ENCODE measurements around the gene ADCY4.

The ADCY4 gene

DNA sequence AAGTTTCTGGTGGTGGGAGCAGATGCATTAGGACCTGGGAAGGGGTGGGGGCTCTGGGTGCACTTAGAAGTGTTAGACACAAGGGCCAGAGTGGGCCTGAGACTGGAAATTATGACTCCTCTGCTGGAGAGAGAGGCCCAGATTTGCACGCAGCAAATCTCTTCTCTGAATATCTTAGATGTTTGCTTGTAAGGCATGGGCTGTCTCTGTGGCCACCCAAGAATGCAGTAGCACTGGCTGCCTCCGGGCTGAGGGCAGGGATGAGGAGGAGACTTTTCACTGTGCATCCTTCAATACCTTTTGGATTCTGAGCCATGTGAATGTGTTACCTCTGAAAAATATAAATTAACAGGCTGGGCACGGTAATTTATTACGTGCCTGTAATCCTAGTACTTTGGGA is 49.5 kb downstream of the ADCY4 start:
- POLR2A ChIA-PET: interaction anchor here (1.0 kb wide), 1 partner anchor 14 kb away, joined by 6 read pairs; the partner anchor contains the start of gene RABGGTA
- TF ChIP-seq, protein P1, sequence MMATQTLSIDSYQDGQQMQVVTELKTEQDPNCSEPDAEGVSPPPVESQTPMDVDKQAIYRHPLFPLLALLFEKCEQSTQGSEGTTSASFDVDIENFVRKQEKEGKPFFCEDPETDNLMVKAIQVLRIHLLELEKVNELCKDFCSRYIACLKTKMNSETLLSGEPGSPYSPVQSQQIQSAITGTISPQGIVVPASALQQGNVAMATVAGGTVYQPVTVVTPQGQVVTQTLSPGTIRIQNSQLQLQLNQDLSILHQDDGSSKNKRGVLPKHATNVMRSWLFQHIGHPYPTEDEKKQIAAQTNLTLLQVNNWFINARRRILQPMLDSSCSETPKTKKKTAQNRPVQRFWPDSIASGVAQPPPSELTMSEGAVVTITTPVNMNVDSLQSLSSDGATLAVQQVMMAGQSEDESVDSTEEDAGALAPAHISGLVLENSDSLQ (IDR thresholded peaks at IDR 0.05): no peak
- TF ChIP-seq NFRKB (IDR thresholded peaks at IDR 0.05): no peak
- TF ChIP-seq ELF4 (IDR thresholded peaks at IDR 0.05): no peak
- no peak for TF ChIP-seq HDGF (IDR thresholded peaks at IDR 0.05; ENCODE audit: borderline replicate concordance)
- TF ChIP-seq FOXK2 (IDR thresholded peaks at IDR 0.05): no peak
- no peak for TF ChIP-seq LEF1 (IDR thresholded peaks at IDR 0.05; ENCODE audit: borderline replicate concordance)
- no peak for TF ChIP-seq ZNF384 (IDR thresholded peaks at IDR 0.05)
- TF ChIP-seq FOXM1 (IDR thresholded peaks at IDR 0.05; ENCODE audit: borderline replicate concordance): no peak
- no peak for TF ChIP-seq SP1 (IDR thresholded peaks at IDR 0.05)
- TF ChIP-seq SUZ12 (IDR thresholded peaks at IDR 0.05): no peak
- no peak for TF ChIP-seq TARDBP (IDR thresholded peaks at IDR 0.05)
- no peak for TF ChIP-seq L3MBTL2 (conservative IDR thresholded peaks at IDR 0.05)
- no peak for TF ChIP-seq BHLHE40 (IDR thresholded peaks at IDR 0.05; ENCODE audit: borderline replicate concordance)
- TF ChIP-seq ARNT (IDR thresholded peaks at IDR 0.05): no peak
- no peak for TF ChIP-seq CTBP1 (IDR thresholded peaks at IDR 0.05; ENCODE audit: borderline replicate concordance)
- no peak for TF ChIP-seq FOXA1 (IDR thresholded peaks at IDR 0.05)
- CTCF ChIA-PET: interaction anchor here (0.6 to 1.8 kb wide), 2 partner anchors 12 to 124 kb away, joined by 3 to 4 read pairs; partner anchors contain the start of gene IRF9
- no peak for DNase-seq (ENCODE audit: extremely low spot score)

DNA sequence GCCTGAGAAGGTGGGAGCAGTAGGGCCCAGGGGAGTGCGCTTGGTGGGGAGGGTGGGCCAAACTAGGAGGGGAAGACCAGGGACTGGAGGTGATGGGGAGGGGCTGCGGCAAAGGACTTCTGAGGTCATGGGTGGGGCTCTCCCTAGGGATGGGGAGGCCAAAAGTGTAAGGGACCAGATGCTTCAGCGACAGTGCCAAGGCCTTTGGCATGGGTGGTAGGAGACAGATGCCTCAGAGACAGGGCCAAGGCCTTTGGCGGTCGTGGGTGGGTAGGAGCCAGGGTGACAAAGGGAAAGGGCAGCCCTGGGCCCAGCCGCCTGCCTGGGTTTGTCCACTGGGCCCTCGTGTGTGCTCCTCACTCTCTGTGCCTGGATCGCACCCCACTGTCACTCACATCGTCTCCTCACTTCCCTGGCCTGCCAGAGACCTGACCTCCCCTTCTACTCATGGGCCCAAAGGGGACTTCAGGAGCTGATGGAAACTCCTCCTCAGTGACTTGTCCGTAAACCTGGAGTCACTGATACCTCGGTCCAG is 50.3 kb downstream of the ADCY4 start:
- no peak for DNase-seq (ENCODE audit: extremely low spot score)
- CTCF ChIA-PET: interaction anchor here (1.1 to 1.8 kb wide), 2 partner anchors 13 to 147 kb away, joined by 3 to 4 read pairs; no protein-coding TSS in a partner anchor
- TF ChIP-seq HDGF (IDR thresholded peaks at IDR 0.05; ENCODE audit: borderline replicate concordance): no peak
- no peak for TF ChIP-seq FOXA1 (IDR thresholded peaks at IDR 0.05)
- no peak for TF ChIP-seq LEF1 (IDR thresholded peaks at IDR 0.05; ENCODE audit: borderline replicate concordance)
- TF ChIP-seq FOXK2 (IDR thresholded peaks at IDR 0.05): no peak
- no peak for TF ChIP-seq SP1 (IDR thresholded peaks at IDR 0.05)
- no peak for TF ChIP-seq ELF4 (IDR thresholded peaks at IDR 0.05)
- TF ChIP-seq SUZ12 (IDR thresholded peaks at IDR 0.05): no peak
- no peak for TF ChIP-seq ZNF384 (IDR thresholded peaks at IDR 0.05)
- TF ChIP-seq BHLHE40 (IDR thresholded peaks at IDR 0.05; ENCODE audit: borderline replicate concordance): no peak
- POLR2A ChIA-PET: interaction anchor here (1.0 to 5.3 kb wide), 2 partner anchors 13 kb away, joined by 6 to 39 read pairs; partner anchors contain the start of gene RABGGTA

DNA sequence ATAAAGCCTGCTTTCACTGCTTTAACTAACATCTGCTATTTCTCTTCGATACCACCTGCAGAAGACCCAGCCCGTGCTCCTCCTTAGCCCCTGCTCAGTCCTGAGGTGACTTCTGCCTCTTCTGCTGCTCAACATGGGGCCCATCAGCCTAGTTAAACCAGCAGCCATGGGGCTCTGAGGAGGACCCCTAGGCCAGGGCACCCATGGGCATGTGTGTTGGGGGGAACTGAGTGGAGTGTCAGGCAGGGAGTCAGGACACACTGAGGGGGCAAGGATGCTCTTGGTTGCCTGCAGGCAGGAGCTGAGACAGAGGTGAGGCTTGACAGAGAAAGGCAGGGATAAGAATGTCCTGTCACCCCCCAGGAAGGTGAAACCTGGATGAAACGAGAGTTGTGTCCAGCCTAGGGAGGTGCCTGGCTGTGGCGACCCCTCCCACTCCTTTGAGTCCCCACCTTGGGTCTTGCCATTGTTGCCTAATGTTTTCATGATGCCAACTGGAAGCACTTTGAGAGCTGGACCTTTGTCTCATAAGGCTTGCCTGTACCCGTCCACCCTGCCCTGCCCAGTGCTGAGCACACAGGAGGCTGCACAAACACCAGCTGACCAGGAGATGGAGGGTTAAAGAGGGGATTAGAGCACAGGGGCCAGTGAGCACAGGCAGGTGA is 50.9 kb downstream of the ADCY4 start:
- CTCF ChIA-PET: interaction anchor here (1.1 kb wide), 1 partner anchor 148 kb away, joined by 3 read pairs; no protein-coding TSS in a partner anchor
- POLR2A ChIA-PET: interaction anchor here (0.8 to 5.3 kb wide), 2 partner anchors 12 to 42 kb away, joined by 3 to 39 read pairs; partner anchors contain the start of genes RABGGTA and TINF2
- no peak for TF ChIP-seq L3MBTL2 (conservative IDR thresholded peaks at IDR 0.05)
- TF ChIP-seq ZNF384 (IDR thresholded peaks at IDR 0.05): no peak
- TF ChIP-seq SP1 (IDR thresholded peaks at IDR 0.05): no peak
- no peak for TF ChIP-seq FOXM1 (IDR thresholded peaks at IDR 0.05; ENCODE audit: borderline replicate concordance)
- no peak for TF ChIP-seq HDGF (IDR thresholded peaks at IDR 0.05; ENCODE audit: borderline replicate concordance)
- TF ChIP-seq NFRKB (IDR thresholded peaks at IDR 0.05): no peak
- TF ChIP-seq, protein P1 (IDR thresholded peaks at IDR 0.05): no peak
- no peak for TF ChIP-seq CTBP1 (IDR thresholded peaks at IDR 0.05; ENCODE audit: borderline replicate concordance)
- DNase-seq (ENCODE audit: extremely low spot score): no peak

GRCh38 chr14:24282736-24283135 is 52.1 kb downstream of the ADCY4 start:
- no peak for TF ChIP-seq NFRKB (IDR thresholded peaks at IDR 0.05)
- no peak for TF ChIP-seq TARDBP (IDR thresholded peaks at IDR 0.05)
- TF ChIP-seq ARNT (IDR thresholded peaks at IDR 0.05): no peak
- TF ChIP-seq SP1 (IDR thresholded peaks at IDR 0.05): no peak
- TF ChIP-seq CTBP1 (IDR thresholded peaks at IDR 0.05; ENCODE audit: borderline replicate concordance): no peak
- no peak for TF ChIP-seq L3MBTL2 (conservative IDR thresholded peaks at IDR 0.05)
- TF ChIP-seq FOXK2 (IDR thresholded peaks at IDR 0.05): no peak
- TF ChIP-seq SUZ12 (IDR thresholded peaks at IDR 0.05): no peak
- no peak for TF ChIP-seq HDGF (IDR thresholded peaks at IDR 0.05; ENCODE audit: borderline replicate concordance)
- no peak for TF ChIP-seq ELF4 (IDR thresholded peaks at IDR 0.05)
- TF ChIP-seq LEF1 (IDR thresholded peaks at IDR 0.05; ENCODE audit: borderline replicate concordance): no peak
- no peak for TF ChIP-seq ZNF384 (IDR thresholded peaks at IDR 0.05)
- no peak for TF ChIP-seq FOXA1 (IDR thresholded peaks at IDR 0.05)
- TF ChIP-seq, protein P1 (IDR thresholded peaks at IDR 0.05): no peak
- TF ChIP-seq FOXM1 (IDR thresholded peaks at IDR 0.05; ENCODE audit: borderline replicate concordance): no peak
- CTCF ChIA-PET: interaction anchor here (0.6 kb wide), 1 partner anchor 40 kb away, joined by 3 read pairs; no protein-coding TSS in a partner anchor
- no peak for DNase-seq (ENCODE audit: extremely low spot score)
- POLR2A ChIA-PET: interaction anchor here (1.2 to 5.3 kb wide), 3 partner anchors 11 to 40 kb away, joined by 3 to 39 read pairs (median 6); partner anchors contain the start of genes DHRS1, NOP9, RABGGTA and TINF2

GRCh38 chr14:24281636-24282035 is 53.2 kb downstream of the ADCY4 start:
- POLR2A ChIA-PET: interaction anchor here (1.6 to 5.3 kb wide), 2 partner anchors 10 to 39 kb away, joined by 6 to 39 read pairs; partner anchors contain the start of genes RABGGTA and TINF2
- CTCF ChIA-PET: interaction anchor here (1.2 kb wide), 1 partner anchor 10 kb away, joined by 5 read pairs; the partner anchor contains the start of gene RABGGTA

More at GRCh38 chr14:24281636-24282035, 53.2 kb downstream of the ADCY4 start:
- TF ChIP-seq L3MBTL2 (conservative IDR thresholded peaks at IDR 0.05) (no peak), CTBP1 (IDR thresholded peaks at IDR 0.05; ENCODE audit: borderline replicate concordance) (no peak), ARNT (IDR thresholded peaks at IDR 0.05) (no peak), HDGF (IDR thresholded peaks at IDR 0.05; ENCODE audit: borderline replicate concordance) (no peak), BHLHE40 (IDR thresholded peaks at IDR 0.05; ENCODE audit: borderline replicate concordance) (no peak)
- DNase-seq (ENCODE audit: extremely low spot score): no peak

All from HEK293T (cell line).